Loucy (cell line): ENCODE measurements around the gene MFAP2.
"Not testable (repeated sequence)": the region's sequence is repeated elsewhere in the genome, so short reads cannot be mapped to it uniquely, and the experiment has no call there.

Source experiments
- H2AFZ ChIP-seq: fragments of 200-600 bp; sonication (generic); 2 replicates; pipeline ENCODE4 v1.6.0; 2016; ENCODE audit warnings: antibody characterized with exemption, mild to moderate bottlenecking, low read length, moderate library complexity
- H3F3A ChIP-seq: fragments of 200-600 bp; 2 replicates; pipeline ENCODE4 v1.6.0; 2016; ENCODE audit warnings: antibody characterized with exemption, low read depth, mild to moderate bottlenecking
- H3K27me3 ChIP-seq: fragments of 200-600 bp; sonication (generic); 2 replicates; pipeline ENCODE4 v1.6.1; 2014; ENCODE audit warnings: low read length, mild to moderate bottlenecking; ENCODE audit not compliant: insufficient read depth, poor library complexity, severe bottlenecking
- H3K36me3 ChIP-seq: fragments of 200-600 bp; sonication (generic); 2 replicates; pipeline ENCODE4 v1.6.1; 2016; ENCODE audit warnings: low read length; ENCODE audit not compliant: insufficient read depth
- H3K4me1 ChIP-seq: fragments of 200-600 bp; sonication (generic); 2 replicates; pipeline ENCODE4 v1.5.1; 2014; ENCODE audit warnings: low read length, mild to moderate bottlenecking; ENCODE audit not compliant: insufficient read depth, poor library complexity, severe bottlenecking
- H3K4me2 ChIP-seq: fragments of 200-600 bp; sonication (generic); 2 replicates; pipeline ENCODE4 v1.6.0; 2014; ENCODE audit warnings: antibody characterized with exemption, low read length, low read depth, mild to moderate bottlenecking; ENCODE audit not compliant: poor library complexity, severe bottlenecking
- H3K4me3 ChIP-seq: fragments of 200-600 bp; sonication (generic); 2 replicates; pipeline ENCODE4 v1.5.1; 2014; ENCODE audit warnings: low read length, mild to moderate bottlenecking, mixed read lengths; ENCODE audit not compliant: poor library complexity, severe bottlenecking
- H3K79me2 ChIP-seq: fragments of 200-600 bp; sonication (generic); 2 replicates; pipeline ENCODE4 v1.6.1; 2014; ENCODE audit warnings: low read length; ENCODE audit not compliant: insufficient read depth
- H3K9ac ChIP-seq: fragments of 200-600 bp; sonication (generic); 2 replicates; pipeline ENCODE4 v1.6.0; 2014; ENCODE audit warnings: mild to moderate bottlenecking, low read depth, low read length, moderate library complexity; ENCODE audit not compliant: poor library complexity, severe bottlenecking
- H3K9me2 ChIP-seq: fragments of 200-600 bp; sonication (generic); replicated peaks from 2 replicates; pipeline ENCODE4 v1.6.1; 2016; ENCODE audit warnings: low read depth, low read length, mixed read lengths
- H3K9me3 ChIP-seq: fragments of 200-600 bp; sonication (generic); 2 replicates; pipeline ENCODE4 v1.6.1; 2014; ENCODE audit warnings: mild to moderate bottlenecking, antibody characterized with exemption, low read length, low read depth; ENCODE audit not compliant: insufficient read depth
- H4K20me1 ChIP-seq: fragments of 200-600 bp; sonication (generic); 2 replicates; pipeline ENCODE4 v1.6.0; 2014; ENCODE audit warnings: antibody characterized with exemption, low read length, mild to moderate bottlenecking; ENCODE audit not compliant: insufficient read depth, poor library complexity, severe bottlenecking
- EZH2phosphoT487 ChIP-seq: fragments of 200-600 bp; IDR thresholded peaks from 2 replicates; pipeline ENCODE4 v1.6.1; 2018; ENCODE audit warnings: antibody characterized with exemption, mild to moderate bottlenecking, moderate library complexity, borderline replicate concordance
- TF ChIP-seq, protein P1 (sequence below): fragments of 200-600 bp; sonication (generic); conservative IDR thresholded peaks from 2 replicates; pipeline ENCODE4 v1.5.1; 2014; ENCODE audit warnings: mild to moderate bottlenecking, antibody characterized with exemption, low read length

Gene MFAP2

GRCh38 chr1:16965486-16966067 is 14.8 kb downstream of the MFAP2 start:
- Histone ChIP-seq H3F3A (no peaks in the 10 kb centered on the region), H3K4me2 (no peak overlapping the region), H3K9ac (no peak overlapping the region), H3K4me3 (no peak overlapping the region), H3K4me1 (no peaks in the 10 kb centered on the region), H2AFZ (no peak overlapping the region), H3K9me2 (no peaks in the 10 kb centered on the region), H4K20me1 (no peaks in the 10 kb centered on the region), H3K79me2 (no peaks in the 10 kb centered on the region), H3K27me3 (no peaks in the 10 kb centered on the region), H3K9me3 (no peaks in the 10 kb centered on the region), H3K36me3 (no peaks in the 10 kb centered on the region)
- TF ChIP-seq, protein P1, sequence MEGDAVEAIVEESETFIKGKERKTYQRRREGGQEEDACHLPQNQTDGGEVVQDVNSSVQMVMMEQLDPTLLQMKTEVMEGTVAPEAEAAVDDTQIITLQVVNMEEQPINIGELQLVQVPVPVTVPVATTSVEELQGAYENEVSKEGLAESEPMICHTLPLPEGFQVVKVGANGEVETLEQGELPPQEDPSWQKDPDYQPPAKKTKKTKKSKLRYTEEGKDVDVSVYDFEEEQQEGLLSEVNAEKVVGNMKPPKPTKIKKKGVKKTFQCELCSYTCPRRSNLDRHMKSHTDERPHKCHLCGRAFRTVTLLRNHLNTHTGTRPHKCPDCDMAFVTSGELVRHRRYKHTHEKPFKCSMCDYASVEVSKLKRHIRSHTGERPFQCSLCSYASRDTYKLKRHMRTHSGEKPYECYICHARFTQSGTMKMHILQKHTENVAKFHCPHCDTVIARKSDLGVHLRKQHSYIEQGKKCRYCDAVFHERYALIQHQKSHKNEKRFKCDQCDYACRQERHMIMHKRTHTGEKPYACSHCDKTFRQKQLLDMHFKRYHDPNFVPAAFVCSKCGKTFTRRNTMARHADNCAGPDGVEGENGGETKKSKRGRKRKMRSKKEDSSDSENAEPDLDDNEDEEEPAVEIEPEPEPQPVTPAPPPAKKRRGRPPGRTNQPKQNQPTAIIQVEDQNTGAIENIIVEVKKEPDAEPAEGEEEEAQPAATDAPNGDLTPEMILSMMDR, result no peak
- no peak for TF ChIP-seq EZH2phosphoT487

- H3K9me3 ChIP-seq, H3K4me3 ChIP-seq, H3K9ac ChIP-seq, H4K20me1 ChIP-seq, H3K79me2 ChIP-seq, H2AFZ ChIP-seq, H3F3A ChIP-seq, H3K27me3 ChIP-seq, H3K4me2 ChIP-seq, H3K4me1 ChIP-seq, H3K9me2 ChIP-seq, H3K36me3 ChIP-seq: not testable (repeated sequence)
Observed at GRCh38 chr1:16964169-16964568, 16.3 kb downstream of the MFAP2 start.

DNA sequence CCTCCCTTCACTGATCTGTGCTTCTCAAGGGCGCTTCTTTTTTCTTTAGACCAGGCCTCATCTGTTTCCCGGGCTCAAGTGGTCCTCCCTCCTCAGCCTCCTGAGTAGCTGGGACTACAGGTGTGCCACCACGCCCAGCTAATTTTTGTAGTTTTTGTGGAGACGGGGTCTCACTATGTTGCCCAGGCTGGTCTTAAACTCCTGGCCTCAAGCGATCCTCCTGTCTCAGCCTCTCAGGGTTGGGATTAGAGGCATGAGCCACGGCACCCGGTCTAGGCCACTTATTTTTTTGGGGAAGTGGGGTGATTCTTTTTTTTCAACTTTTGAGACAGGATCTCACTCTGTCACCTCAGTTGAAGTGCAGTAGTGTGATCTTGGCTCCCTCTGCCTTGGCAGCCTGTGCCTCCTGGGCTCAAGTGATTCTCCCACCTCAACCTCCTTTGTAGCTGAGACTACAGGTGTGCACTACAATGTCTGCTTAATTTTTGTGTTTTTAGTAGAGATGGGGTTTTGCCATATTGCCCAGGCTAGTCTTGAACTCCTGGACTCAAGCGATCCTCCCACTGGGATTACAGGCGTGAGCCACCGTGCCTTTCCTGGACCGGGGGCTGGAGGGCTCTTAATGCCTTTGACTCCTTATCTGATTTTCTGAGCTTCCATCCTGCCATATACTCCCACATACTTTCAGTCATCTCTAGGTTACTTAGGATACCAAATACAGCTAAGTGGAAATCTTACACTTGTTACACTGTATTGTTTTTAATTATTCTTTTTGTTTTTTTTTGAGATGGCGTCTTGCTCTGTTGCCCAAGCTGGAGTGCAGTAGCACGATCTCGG is 18.9 kb downstream of the MFAP2 start:
- no peak overlapping the region for H2AFZ ChIP-seq
- H3K4me1 ChIP-seq, result no peaks in the 10 kb centered on the region
- no peaks in the 10 kb centered on the region for H3K9me3 ChIP-seq
- no peaks in the 10 kb centered on the region for H3K79me2 ChIP-seq
- H3K4me3 ChIP-seq, result peak overlapping the region; percentile 58
- H3F3A ChIP-seq, result no peaks in the 10 kb centered on the region
- H3K27me3 ChIP-seq, result no peaks in the 10 kb centered on the region
- no peaks in the 10 kb centered on the region for H3K36me3 ChIP-seq
- no peaks in the 10 kb centered on the region for H3K9me2 ChIP-seq
- no peaks in the 10 kb centered on the region for H4K20me1 ChIP-seq
- peak overlapping the region; percentile 11 for H3K9ac ChIP-seq
- peak overlapping the region; percentile 51 for H3K4me2 ChIP-seq
- TF ChIP-seq, protein P1, result no peak
- TF ChIP-seq EZH2phosphoT487, result no peak
